Left forelimb (tissue), 1 donor: Measurements from ENCODE around the gene ZNF841.
"Not testable (repeated sequence)": the region's sequence is repeated elsewhere in the genome, so short reads cannot be mapped to it uniquely, and the experiment has no call there.

ENCODE experiments used
- DNase-seq: peaks from one replicate; pipeline ENCODE4 v3.0.0-alpha.2; 2018; ENCODE audit warnings: low spot score

The ZNF841 gene

DNA sequence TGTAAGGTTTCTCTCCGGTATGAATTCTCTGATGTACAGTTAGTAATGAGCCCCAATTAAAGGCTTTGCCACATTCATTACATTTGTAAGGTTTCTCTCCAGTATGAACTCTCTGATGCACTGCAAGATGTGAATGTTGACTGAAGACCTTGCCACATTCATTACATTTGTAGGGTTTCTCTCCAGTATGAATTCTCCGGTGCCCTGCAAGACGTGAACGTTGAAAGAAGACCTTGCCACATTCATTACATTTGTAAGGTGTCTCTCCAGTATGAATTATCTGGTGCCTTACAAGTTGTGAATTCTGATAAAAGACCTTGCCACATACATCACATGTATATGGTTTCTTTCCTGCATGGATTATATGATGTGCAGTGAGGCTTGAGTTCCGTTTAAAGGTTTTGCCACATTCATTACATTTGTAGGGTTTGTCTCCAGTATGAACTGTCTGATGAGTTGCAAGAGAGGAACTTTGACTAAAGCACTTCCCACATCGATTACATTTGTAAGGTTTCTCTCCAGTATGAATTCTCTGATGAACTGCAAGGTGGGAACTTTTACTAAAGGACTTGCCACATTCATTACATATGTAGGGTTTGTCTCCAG lies 29.2 kb downstream of the ZNF841 start:
- no peak for DNase-seq

DNA sequence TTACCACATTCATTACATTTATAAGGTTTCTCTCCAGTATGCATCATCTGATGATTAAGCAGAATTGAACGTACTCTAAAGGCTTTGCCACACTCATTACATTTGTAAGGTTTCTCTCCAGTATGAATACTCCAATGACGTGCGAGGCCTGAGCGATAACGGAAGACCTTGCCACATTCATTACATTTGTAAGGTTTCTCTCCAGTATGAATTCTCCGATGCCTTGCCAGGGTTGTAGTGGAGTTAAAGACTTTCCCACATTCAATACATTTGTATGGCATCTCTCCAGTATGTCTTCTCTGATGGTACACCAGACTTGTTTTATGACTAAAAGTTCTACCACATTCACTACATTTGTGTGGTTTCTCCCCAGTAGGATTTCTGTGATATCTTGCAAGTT lies 30.2 kb downstream of the ZNF841 start:
- no peak for DNase-seq

DNA sequence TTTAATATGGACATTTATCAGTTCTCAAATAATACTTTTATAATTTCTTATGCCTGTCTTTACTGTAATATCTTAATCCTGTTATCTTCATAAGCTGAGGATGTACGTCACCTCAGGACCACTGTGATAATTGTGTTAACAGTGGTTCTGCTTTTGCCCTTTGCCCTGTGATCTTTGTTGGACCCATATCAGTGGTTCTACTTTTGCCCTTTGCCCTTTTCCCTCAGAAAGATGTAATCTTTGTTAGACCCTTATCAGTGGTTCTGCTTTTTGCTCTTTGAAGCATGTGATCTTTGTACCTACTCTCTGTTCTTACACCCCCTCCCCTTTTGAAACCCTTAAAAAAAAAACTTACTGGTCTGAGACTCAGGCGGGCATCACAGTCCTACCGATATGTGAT lies 39.1 kb downstream of the ZNF841 start:
- not testable (repeated sequence) for DNase-seq

GRCh38 chr19:52051736-52052135 lies 43.8 kb downstream of the ZNF841 start:
- not testable (repeated sequence) for DNase-seq

- peak; percentile 96 for DNase-seq
Observed at GRCh38 chr19:52048555-52049501, 46.7 kb downstream of the ZNF841 start, which contains the start of gene ZNF432. Gene ZNF432, minus strand, starts transcription at chr19:52048838. Its CDS starts 1,970 bp downstream, at chr19:52046868.

- DNase-seq = no peak
Observed at GRCh38 chr19:52039169-52039568, 56.4 kb downstream of the ZNF841 start.

DNA sequence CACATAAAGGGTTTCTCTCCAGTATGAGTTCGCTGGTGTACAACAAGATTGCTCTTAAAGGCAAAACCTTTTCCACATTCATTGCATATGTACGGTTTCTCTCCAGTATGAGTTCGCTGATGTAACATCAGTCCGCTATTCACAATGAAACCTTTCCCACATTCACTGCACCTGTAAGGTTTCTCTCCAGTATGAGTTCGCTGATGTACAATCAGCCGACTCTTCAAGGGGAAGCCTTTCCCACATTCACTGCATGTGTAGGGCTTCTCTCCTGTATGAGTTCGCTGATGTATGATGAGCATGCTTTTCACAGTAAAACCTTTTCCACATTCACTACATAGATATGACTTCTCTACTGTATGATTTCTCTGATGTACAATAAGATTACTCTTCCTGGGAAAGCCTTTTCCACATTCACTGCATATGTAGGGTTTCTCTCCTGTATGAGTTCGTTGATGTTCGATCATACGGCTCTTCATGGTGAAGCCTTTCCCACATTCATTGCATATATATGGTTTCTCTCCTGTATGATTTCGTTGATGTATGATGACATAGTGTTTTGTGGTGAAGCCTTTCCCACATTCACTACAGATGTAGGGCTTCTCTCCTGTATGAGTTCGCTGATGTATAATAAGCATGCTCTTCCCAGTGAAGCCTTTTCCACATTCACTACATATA lies 61.4 kb downstream of the ZNF841 start:
- no peak for DNase-seq

GRCh38 chr19:52028780-52029123 lies 66.8 kb downstream of the ZNF841 start:
- DNase-seq = no peak

GRCh38 chr19:52028027-52028779 lies 67.4 kb downstream of the ZNF841 start, which contains the start of gene ZNF614:
Gene ZNF614, minus strand, starts transcription at chr19:52028379. Its CDS starts 2,634 bp downstream, at chr19:52025745.
- DNase-seq = peak; percentile 94

DNA sequence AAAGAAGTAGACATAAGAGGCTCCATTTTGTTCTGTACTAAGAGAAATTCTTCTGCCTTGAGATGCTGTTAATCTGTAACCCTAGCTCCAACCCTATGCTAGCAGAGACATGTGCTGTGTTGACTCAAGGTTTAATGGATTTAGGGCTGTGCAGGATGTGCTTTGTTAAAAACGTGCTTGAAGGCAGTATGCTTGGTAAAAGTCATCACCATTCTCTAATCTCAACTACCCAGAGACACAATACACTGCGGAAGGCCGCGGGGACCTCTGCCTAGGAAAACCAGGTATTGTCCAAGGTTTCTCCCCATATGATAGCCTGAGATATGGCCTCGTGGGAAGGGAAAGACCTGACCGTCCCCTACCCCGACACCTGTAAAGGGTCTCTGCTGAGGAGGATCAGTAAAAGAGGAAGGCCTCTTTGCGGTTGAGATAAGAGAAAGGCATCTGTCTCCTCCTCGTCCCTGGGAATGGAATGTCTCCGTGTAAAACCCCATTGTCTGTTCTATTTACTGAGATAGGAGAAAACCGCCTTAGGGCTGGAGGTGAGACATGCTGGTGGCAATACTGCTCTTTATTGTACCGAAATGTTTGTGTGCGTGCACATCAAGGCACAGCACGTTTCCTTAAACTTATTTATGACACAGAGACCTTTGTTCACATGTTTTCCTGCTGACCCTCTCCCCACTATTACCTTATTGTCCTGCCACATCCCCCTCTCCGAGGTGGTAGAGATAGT lies 69.1 kb downstream of the ZNF841 start:
- not testable (repeated sequence) for DNase-seq

DNA sequence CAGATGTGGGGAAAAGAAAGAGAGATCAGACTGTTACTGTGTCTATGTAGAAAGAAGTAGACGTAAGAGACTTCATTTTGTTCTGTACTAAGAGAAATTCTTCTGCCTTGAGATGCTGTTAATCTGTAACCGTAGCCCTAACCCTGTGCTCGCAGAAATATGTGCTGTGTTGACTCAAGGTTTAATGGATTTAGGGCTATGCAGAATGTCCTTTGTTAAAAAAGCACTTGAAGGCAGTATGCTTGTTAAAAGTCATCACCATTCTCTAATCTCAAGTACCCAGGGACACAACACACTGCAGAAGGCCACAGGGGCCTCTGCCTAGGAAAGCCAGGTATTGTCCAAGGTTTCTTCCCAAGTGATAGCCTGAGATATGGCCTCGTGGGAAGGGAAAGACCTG lies 71.1 kb downstream of the ZNF841 start:
- not testable (repeated sequence) for DNase-seq

DNA sequence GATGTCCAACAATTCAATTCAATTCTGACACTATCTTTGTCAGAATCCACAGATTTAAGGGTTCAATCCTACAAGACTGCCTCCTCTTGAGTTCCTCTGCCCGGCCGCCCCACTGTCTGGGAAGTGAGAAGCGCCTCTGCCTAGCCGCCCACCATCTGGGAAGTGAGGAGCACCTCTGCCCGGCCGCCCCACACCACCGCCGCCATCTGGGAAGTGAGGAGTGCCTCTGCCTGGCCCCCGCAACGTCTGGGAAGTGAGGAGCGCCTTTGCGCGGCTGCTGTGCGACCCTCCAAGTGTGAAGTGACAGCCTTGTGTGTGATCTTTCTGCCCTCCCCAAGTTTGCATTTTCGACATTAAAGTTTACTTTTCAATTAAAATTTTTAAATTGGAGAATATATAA lies 73.4 kb downstream of the ZNF841 start:
- no peak for DNase-seq

- DNase-seq = no peak
Observed at GRCh38 chr19:52020506-52020905, 75.1 kb downstream of the ZNF841 start.
